HepG2 (cell line): ENCODE measurements around the gene CIAO2A. TPM values are rescaled to one million over a fixed set of nuclear protein-coding genes. Genes with fewer than 3 reads are reported as not detected.

ENCODE experiments used
- ATAC-seq: fragments of 200-7000 bp; cut with Tn5 transposase; 3 replicates; pipeline ENCODE4 v1.9.1; 2020; ENCODE audit warnings: mild to moderate bottlenecking, moderate library complexity
- BruUV-seq: library from RNA; stranded (reverse); fragments of 400-500 nt; replicated peaks from 2 replicates; lab custom pipeline; 2021; lab: Mats Ljungman, UMichigan
- CTCF ChIA-PET: fragments of 300-600 bp; formaldehyde crosslinking; extraction: SDS; loops from one replicate; lab custom pipeline; 2021; ENCODE audit warnings: low total read pairs, inconsistent platforms, low intra/inter-chr PET ratio; lab: Yijun Ruan, JAX
- POLR2A ChIA-PET: fragments of 350-600 bp; sonication (Branson Sonifier 250); formaldehyde crosslinking; loops from one replicate; lab custom pipeline; 2020; ENCODE audit warnings: antibody characterized with exemption, inconsistent platforms; lab: Yijun Ruan, JAX
- DNase-seq: peaks from one replicate; pipeline ENCODE4 v3.0.0-alpha.2; 2015; ENCODE audit warnings: low spot score
- FAIRE-seq: peaks from 3 replicates; lab custom pipeline; 2011; peaks lifted over from hg19 to GRCh38; lab: Jason Lieb, UNC
- H2AFZ ChIP-seq: one replicate; pipeline ENCODE4 v1.6.1; 2011; ENCODE audit warnings: low read length, inconsistent platforms
- H3K27ac ChIP-seq: fragments of 300-600 bp; 3 replicates; pipeline ENCODE4 v1.8.0; 2011; ENCODE audit warnings: mixed run types, mild to moderate bottlenecking, mixed read lengths, low read length, inconsistent platforms; ENCODE audit not compliant: insufficient read depth; ENCODE audit errors: extremely low read length
- H3K27me3 ChIP-seq, 2 experiments: fragments of 200-600 bp in 1 of 2; 2 replicates in 1 of 2; 3 replicates in 1 of 2; pipeline versions ENCODE4 v1.6.0 to v1.8.0; 2011; ENCODE audit warnings: low read length in 2 of 2, mild to moderate bottlenecking in 2 of 2, moderate library complexity in 2 of 2, inconsistent platforms in 1 of 2; ENCODE audit not compliant: insufficient read depth in 2 of 2, control insufficient read depth in 1 of 2
- H3K36me3 ChIP-seq, 2 experiments: fragments of 200-600 bp in 1 of 2; replicated peaks in 1 of 2; 2 replicates in 1 of 2; 3 replicates in 1 of 2; pipeline versions ENCODE4 v1.5.1 to v1.8.0; 2011; ENCODE audit warnings: low read length in 2 of 2, inconsistent platforms in 1 of 2; ENCODE audit not compliant: insufficient read depth in 2 of 2, control insufficient read depth in 1 of 2
- H3K4me1 ChIP-seq: 2 replicates; pipeline ENCODE4 v1.5.1; 2012; ENCODE audit warnings: low read length, inconsistent platforms; ENCODE audit not compliant: insufficient read depth
- H3K4me2 ChIP-seq: 2 replicates; pipeline ENCODE4 v1.6.0; 2011; ENCODE audit warnings: low read depth, low read length, inconsistent platforms
- H3K4me3 ChIP-seq, 3 experiments: fragments of 200-600 bp in 1 of 3; sonication (generic), shearing (Covaris generic) in 1 of 3; replicated peaks in 1 of 3; 2 replicates each; pipeline ENCODE4 v1.5.1; 2011 to 2016; ENCODE audit warnings: low read length in 3 of 3, inconsistent platforms in 2 of 3, low read depth in 2 of 3, mild to moderate bottlenecking in 2 of 3, control low read depth in 1 of 3, mixed read lengths in 1 of 3; ENCODE audit not compliant: insufficient read depth in 1 of 3
- H3K79me2 ChIP-seq: one replicate; pipeline ENCODE4 v1.6.1; 2011; ENCODE audit warnings: low read length, inconsistent platforms; ENCODE audit not compliant: insufficient read depth
- H3K9ac ChIP-seq: 2 replicates; pipeline ENCODE4 v1.6.0; 2011; ENCODE audit warnings: mild to moderate bottlenecking, low read depth, low read length, inconsistent platforms; ENCODE audit not compliant: insufficient read depth
- H3K9me3 ChIP-seq: 2 replicates; pipeline ENCODE4 v1.5.1; 2012; ENCODE audit warnings: mild to moderate bottlenecking, low read length
- H4K20me1 ChIP-seq: 2 replicates; pipeline ENCODE4 v1.6.0; 2011; ENCODE audit warnings: inconsistent platforms, mild to moderate bottlenecking, low read length, moderate library complexity; ENCODE audit not compliant: insufficient read depth
- DNMT3B ChIP-seq: conservative IDR thresholded peaks from 2 replicates; pipeline ENCODE4 v1.6.1; 2016; ENCODE audit warnings: missing biosample characterization, control low read depth
- ETV6 ChIP-seq: sonication (generic); formaldehyde crosslinking; conservative IDR thresholded peaks from 2 replicates; pipeline ENCODE4 v1.4.0; 2020; ENCODE audit warnings: missing genetic modification reagents
- FOXO1 ChIP-seq: sonication (generic); formaldehyde crosslinking; IDR thresholded peaks from 2 replicates; pipeline ENCODE4 v1.4.0; 2020; ENCODE audit warnings: missing genetic modification reagents
- KLF13 ChIP-seq: sonication (generic); formaldehyde crosslinking; IDR thresholded peaks from 2 replicates; pipeline ENCODE4 v1.4.0; 2020; ENCODE audit warnings: mild to moderate bottlenecking, missing genetic modification reagents
- KLF15 ChIP-seq: sonication (generic); formaldehyde crosslinking; IDR thresholded peaks from 2 replicates; pipeline ENCODE4 v1.8.1; 2023; ENCODE audit warnings: borderline replicate concordance, mild to moderate bottlenecking, inconsistent platforms, missing genetic modification reagents, mixed read lengths
- KMT2A ChIP-seq: sonication (generic); formaldehyde crosslinking; IDR thresholded peaks from 2 replicates; pipeline ENCODE4 v1.4.0; 2020; ENCODE audit warnings: missing genetic modification reagents
- NR2F2 ChIP-seq: IDR thresholded peaks from 2 replicates; pipeline ENCODE4 v1.6.1; 2012; ENCODE audit warnings: low read depth, inconsistent platforms, borderline replicate concordance
- SAP130 ChIP-seq: IDR thresholded peaks from 2 replicates; pipeline ENCODE4 v1.6.1; 2016; ENCODE audit warnings: low read depth
- TBX2 ChIP-seq: sonication (generic); formaldehyde crosslinking; IDR thresholded peaks from 2 replicates; pipeline ENCODE4 v1.5.0; 2020; ENCODE audit warnings: missing genetic modification reagents, mild to moderate bottlenecking, borderline replicate concordance
- TGIF2 ChIP-seq: IDR thresholded peaks from 2 replicates; pipeline ENCODE4 v1.6.1; 2016; ENCODE audit warnings: control low read depth, missing compliant biosample characterization
- ZFP37 ChIP-seq: sonication (generic); formaldehyde crosslinking; IDR thresholded peaks from 2 replicates; pipeline ENCODE4 v1.4.0; 2020; ENCODE audit warnings: missing genetic modification reagents, borderline replicate concordance
- ZNF44 ChIP-seq: sonication (generic); formaldehyde crosslinking; IDR thresholded peaks from 2 replicates; pipeline ENCODE4 v1.5.1; 2020; ENCODE audit warnings: mild to moderate bottlenecking, missing genetic modification reagents
- ZNF441 ChIP-seq: sonication (generic); formaldehyde crosslinking; IDR thresholded peaks from 2 replicates; pipeline ENCODE4 v1.7.0; 2021; ENCODE audit warnings: missing genetic modification reagents, borderline replicate concordance
- ZNF557 ChIP-seq: sonication (generic); formaldehyde crosslinking; IDR thresholded peaks from 2 replicates; pipeline ENCODE4 v1.4.0; 2020; ENCODE audit warnings: missing genetic modification reagents
- ZNF724P ChIP-seq: sonication (generic); formaldehyde crosslinking; IDR thresholded peaks from 2 replicates; pipeline ENCODE4 v1.8.0; 2022; ENCODE audit warnings: missing genetic modification reagents, borderline replicate concordance
- WGBS: methylation state at CpG from one replicate; pipeline ENCODE4 v1.1.6; 2017; ENCODE audit warnings: low lambda C conversion rate; 5-methylcytosine and 5-hydroxymethylcytosine counted together
- in situ Hi-C: cut with HindIII; loops from 2 replicates; pipeline ENCODE4 v1.10.0; 2017; ENCODE audit warnings: low pct_unique_long_range_greater_than_20kb; ENCODE audit not compliant: extremely low pct_ligation_motif_present
- intact Hi-C: fragments of 100-400 bp; cut with micrococcal nuclease; formaldehyde crosslinking; loops from one replicate; pipeline ENCODE4 v1.10.0; 2022; ENCODE audit not compliant: unreplicated experiment
- polyA plus RNA-seq, 8 experiments: library from polyadenylated mRNA; depleted of rRNA in 3 of 8; stranded (reverse) in 7 of 8; unstranded in 1 of 8; fragments of >200 nt; fragmentation: Illumina TruSeq in 4 of 8; extraction: Trizol in 4 of 8; gene quantifications; 2 replicates each; pipeline versions ENCODE4 v1.2.1 to v1.2.3, GENCODE V29; 2011 to 2016; ENCODE audit warnings: low read depth in 4 of 8, missing spikeins in 1 of 8, mixed read lengths in 1 of 8; ENCODE audit not compliant: insufficient read depth in 1 of 8
- total RNA-seq, 5 experiments: library from RNA; depleted of rRNA; stranded (reverse); fragments of >200 nt; fragmentation: Illumina TruSeq; extraction: Trizol; gene quantifications; 2 replicates each; pipeline ENCODE4 v1.2.3, GENCODE V29; 2016; ENCODE audit warnings: low read depth in 1 of 5
- TF ChIP-seq, protein P1 (sequence below): IDR thresholded peaks from 2 replicates; pipeline ENCODE4 v1.6.1; 2016; ENCODE audit warnings: mild to moderate bottlenecking
- TF ChIP-seq, protein P2 (sequence below): sonication (generic); formaldehyde crosslinking; IDR thresholded peaks from 2 replicates; pipeline ENCODE4 v1.5.1; 2020; ENCODE audit warnings: missing genetic modification reagents, mild to moderate bottlenecking, borderline replicate concordance
- TF ChIP-seq, protein P3 (sequence below): sonication (generic); formaldehyde crosslinking; conservative IDR thresholded peaks from 2 replicates; pipeline ENCODE4 v1.8.0; 2022; ENCODE audit warnings: missing genetic modification reagents

Gene CIAO2A
- total and polyA plus RNA-seq, 2 of the 13 experiments (the other 11 are each of a cell fraction or from before 2014, with no cell fraction given): 83.0 to 100 TPM

GRCh38 chr15:64099379-64099778 lies 5.7 kb upstream of the CIAO2A start (continued):
- TF ChIP-seq, protein P1, sequence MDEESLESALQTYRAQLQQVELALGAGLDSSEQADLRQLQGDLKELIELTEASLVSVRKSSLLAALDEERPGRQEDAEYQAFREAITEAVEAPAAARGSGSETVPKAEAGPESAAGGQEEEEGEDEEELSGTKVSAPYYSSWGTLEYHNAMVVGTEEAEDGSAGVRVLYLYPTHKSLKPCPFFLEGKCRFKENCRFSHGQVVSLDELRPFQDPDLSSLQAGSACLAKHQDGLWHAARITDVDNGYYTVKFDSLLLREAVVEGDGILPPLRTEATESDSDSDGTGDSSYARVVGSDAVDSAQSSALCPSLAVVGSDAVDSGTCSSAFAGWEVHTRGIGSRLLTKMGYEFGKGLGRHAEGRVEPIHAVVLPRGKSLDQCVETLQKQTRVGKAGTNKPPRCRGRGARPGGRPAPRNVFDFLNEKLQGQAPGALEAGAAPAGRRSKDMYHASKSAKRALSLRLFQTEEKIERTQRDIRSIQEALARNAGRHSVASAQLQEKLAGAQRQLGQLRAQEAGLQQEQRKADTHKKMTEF (CRISPR knock-in tag): no peak
- no peak for TF ChIP-seq FOXO1

DNA sequence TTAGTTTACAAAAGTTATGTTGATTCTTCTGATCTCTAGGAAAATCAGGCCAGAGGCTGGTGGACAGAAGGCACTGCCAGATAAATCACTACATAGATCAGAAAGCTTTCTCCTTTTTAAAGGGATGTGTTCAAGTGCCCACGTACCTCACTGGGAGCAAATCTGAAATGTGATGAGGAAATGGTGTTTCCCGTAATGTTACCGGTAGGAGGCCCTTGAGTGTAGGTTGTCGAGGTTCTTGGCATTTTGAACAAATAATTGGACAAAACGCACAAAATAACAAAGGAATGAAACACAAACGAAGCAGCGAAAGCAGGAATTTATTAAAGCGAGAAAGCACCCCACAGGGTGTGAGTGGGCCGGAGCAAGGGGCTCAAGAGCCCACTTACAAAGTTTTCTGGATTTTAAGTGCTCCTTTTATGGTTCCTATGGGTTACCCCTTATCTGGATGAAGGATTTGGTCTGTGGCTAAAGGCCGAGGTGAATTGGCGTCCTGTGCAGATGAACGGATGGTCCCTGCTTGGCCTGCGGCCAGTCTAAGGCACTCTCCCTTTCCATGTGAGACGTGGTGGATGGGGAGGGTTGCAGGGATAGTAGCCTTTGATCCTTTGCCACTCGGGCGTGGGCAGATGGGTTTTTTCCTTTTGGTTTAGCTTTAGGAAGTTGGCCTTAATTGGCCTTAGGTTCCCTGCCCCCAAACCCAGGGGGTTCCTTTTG lies 3.2 kb upstream of the CIAO2A start:
- H4K20me1 ChIP-seq: peaks cover 13% of the 10 kb centered on the region
- in situ Hi-C loops: loop anchor here (5.0 kb wide), 1 partner anchor 55 kb away; the partner anchor contains the start of gene SNX22
- no TSS peak for BruUV-seq
- TF ChIP-seq TBX2: no peak
- TF ChIP-seq KMT2A (CRISPR knock-in tag): no peak
- TF ChIP-seq ETV6 (CRISPR knock-in tag): no peak
- TF ChIP-seq NR2F2: no peak
- TF ChIP-seq ZNF441 (CRISPR knock-in tag): no peak
- TF ChIP-seq DNMT3B (CRISPR knock-in tag): no peak
- no peak for TF ChIP-seq ZFP37
- TF ChIP-seq ZNF557 (CRISPR knock-in tag): no peak
- TF ChIP-seq TGIF2 (CRISPR knock-in tag): 0 out of 2 replicates have a peak, but pooled peaks have one; percentile 48
- peak; percentile 25; the same call in 1 of the 2 replicates for TF ChIP-seq SAP130
- TF ChIP-seq ZNF44 (CRISPR knock-in tag): 0 out of 2 replicates have a peak, but pooled peaks have one; percentile 15
- no peak for TF ChIP-seq KLF15 (CRISPR knock-in tag)
- TF ChIP-seq ZNF724P: no peak
- TF ChIP-seq KLF13: no peak
- TF ChIP-seq, protein P2, sequence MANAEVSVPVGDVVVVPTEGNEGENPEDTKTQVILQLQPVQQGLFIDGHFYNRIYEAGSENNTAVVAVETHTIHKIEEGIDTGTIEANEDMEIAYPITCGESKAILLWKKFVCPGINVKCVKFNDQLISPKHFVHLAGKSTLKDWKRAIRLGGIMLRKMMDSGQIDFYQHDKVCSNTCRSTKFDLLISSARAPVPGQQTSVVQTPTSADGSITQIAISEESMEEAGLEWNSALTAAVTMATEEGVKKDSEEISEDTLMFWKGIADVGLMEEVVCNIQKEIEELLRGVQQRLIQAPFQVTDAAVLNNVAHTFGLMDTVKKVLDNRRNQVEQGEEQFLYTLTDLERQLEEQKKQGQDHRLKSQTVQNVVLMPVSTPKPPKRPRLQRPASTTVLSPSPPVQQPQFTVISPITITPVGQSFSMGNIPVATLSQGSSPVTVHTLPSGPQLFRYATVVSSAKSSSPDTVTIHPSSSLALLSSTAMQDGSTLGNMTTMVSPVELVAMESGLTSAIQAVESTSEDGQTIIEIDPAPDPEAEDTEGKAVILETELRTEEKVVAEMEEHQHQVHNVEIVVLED (CRISPR knock-in tag): no peak
- TF ChIP-seq, protein P3, sequence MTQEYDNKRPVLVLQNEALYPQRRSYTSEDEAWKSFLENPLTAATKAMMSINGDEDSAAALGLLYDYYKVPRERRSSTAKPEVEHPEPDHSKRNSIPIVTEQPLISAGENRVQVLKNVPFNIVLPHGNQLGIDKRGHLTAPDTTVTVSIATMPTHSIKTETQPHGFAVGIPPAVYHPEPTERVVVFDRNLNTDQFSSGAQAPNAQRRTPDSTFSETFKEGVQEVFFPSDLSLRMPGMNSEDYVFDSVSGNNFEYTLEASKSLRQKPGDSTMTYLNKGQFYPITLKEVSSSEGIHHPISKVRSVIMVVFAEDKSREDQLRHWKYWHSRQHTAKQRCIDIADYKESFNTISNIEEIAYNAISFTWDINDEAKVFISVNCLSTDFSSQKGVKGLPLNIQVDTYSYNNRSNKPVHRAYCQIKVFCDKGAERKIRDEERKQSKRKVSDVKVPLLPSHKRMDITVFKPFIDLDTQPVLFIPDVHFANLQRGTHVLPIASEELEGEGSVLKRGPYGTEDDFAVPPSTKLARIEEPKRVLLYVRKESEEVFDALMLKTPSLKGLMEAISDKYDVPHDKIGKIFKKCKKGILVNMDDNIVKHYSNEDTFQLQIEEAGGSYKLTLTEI (CRISPR knock-in tag): no peak

More for the DNA sequence above, 3.2 kb upstream of the CIAO2A start:
- ChIA-PET POLR2A (interaction anchor here (1.3 to 1.9 kb wide), 6 partner anchors 15 to 66 kb away, joined by 3 to 12 read pairs (median 6); partner anchors contain the start of gene PPIB), CTCF (no interaction called here)
- H2AFZ ChIP-seq: no peak overlapping the region
- ATAC-seq (no peak), FAIRE-seq (no peak), DNase-seq (no peak)
- intact Hi-C loops: loop anchor here (2.0 kb wide), 1 partner anchor 56 kb away; no protein-coding TSS in a partner anchor
- peak overlapping the region; percentile 74 for H3K27ac ChIP-seq
- no peaks in the 10 kb centered on the region; a peak in 2 of 5 replicates for H3K36me3 ChIP-seq
- no peaks in the 10 kb centered on the region; a peak in 1 of 5 replicates for H3K27me3 ChIP-seq
- peak overlapping the region; percentile 87 for H3K4me2 ChIP-seq
- no peaks in the 10 kb centered on the region for H3K9me3 ChIP-seq
- peaks cover 78% of the 10 kb centered on the region for H3K79me2 ChIP-seq
- H3K4me3 ChIP-seq: peak overlapping the region; percentile 81 to 97 (median 95)
- peaks cover 65% of the 10 kb centered on the region for H3K4me1 ChIP-seq
- peak overlapping the region; percentile 85 for H3K9ac ChIP-seq
- 0% methylated on average over 11 of the region's 16 CpGs for WGBS
